Progenitor cell of endocrine pancreas (in vitro differentiated cells): ENCODE measurements around the gene EFNB2. TPM values are rescaled to one million over a fixed set of nuclear protein-coding genes. Genes with fewer than 3 reads are reported as not detected.
A peak's percentile ranks its signal among the peaks of the same experiment; 100 is the strongest.

Experiments
- DNase-seq: peaks from one replicate; pipeline ENCODE4 v3.0.0; 2021; ENCODE audit warnings: low spot score; ENCODE audit not compliant: unreplicated experiment
- H3K27ac Mint-ChIP-seq: 2 replicates; pipeline ENCODE4 v1.8.0; 2021; ENCODE audit warnings: mild to moderate bottlenecking, moderate library complexity, mixed read lengths
- H3K27me3 Mint-ChIP-seq: 2 replicates; pipeline ENCODE4 v1.8.0; 2021; ENCODE audit warnings: mixed read lengths
- H3K36me3 Mint-ChIP-seq: 2 replicates; pipeline ENCODE4 v1.8.0; 2022; ENCODE audit warnings: mixed read lengths; ENCODE audit not compliant: insufficient read depth
- H3K4me1 Mint-ChIP-seq: 2 replicates; pipeline ENCODE4 v1.8.0; 2021; ENCODE audit warnings: low read depth, mixed read lengths
- H3K4me3 Mint-ChIP-seq: 2 replicates; pipeline ENCODE4 v1.8.0; 2021; ENCODE audit warnings: low read depth, mild to moderate bottlenecking, moderate library complexity, mixed read lengths
- H3K9me3 Mint-ChIP-seq: 2 replicates; pipeline ENCODE4 v1.8.0; 2021; ENCODE audit warnings: low read depth, mixed read lengths
- total RNA-seq: library from RNA; stranded (reverse); gene quantifications from 2 replicates; pipeline ENCODE4 v1.2.1, GENCODE V29; 2021
- TF ChIP-seq, protein P1 (sequence below): fragments of 200-600 bp; sonication (generic); IDR thresholded peaks from one replicate; pipeline ENCODE4 v1.5.0; 2021; ENCODE audit warnings: antibody characterized with exemption, mild to moderate bottlenecking; ENCODE audit not compliant: unreplicated experiment

Gene EFNB2
- total RNA-seq, 1 donor from 2014 or later: 44.2 TPM

GRCh38 chr13:106534639-106535551, 567 bp downstream of the EFNB2 start:
- no peaks in the 10 kb centered on the region for H3K36me3 Mint-ChIP-seq
- TF ChIP-seq, protein P1, sequence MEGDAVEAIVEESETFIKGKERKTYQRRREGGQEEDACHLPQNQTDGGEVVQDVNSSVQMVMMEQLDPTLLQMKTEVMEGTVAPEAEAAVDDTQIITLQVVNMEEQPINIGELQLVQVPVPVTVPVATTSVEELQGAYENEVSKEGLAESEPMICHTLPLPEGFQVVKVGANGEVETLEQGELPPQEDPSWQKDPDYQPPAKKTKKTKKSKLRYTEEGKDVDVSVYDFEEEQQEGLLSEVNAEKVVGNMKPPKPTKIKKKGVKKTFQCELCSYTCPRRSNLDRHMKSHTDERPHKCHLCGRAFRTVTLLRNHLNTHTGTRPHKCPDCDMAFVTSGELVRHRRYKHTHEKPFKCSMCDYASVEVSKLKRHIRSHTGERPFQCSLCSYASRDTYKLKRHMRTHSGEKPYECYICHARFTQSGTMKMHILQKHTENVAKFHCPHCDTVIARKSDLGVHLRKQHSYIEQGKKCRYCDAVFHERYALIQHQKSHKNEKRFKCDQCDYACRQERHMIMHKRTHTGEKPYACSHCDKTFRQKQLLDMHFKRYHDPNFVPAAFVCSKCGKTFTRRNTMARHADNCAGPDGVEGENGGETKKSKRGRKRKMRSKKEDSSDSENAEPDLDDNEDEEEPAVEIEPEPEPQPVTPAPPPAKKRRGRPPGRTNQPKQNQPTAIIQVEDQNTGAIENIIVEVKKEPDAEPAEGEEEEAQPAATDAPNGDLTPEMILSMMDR: no peak
- peaks cover 33% of the 10 kb centered on the region for H3K4me1 Mint-ChIP-seq
- DNase-seq: peak; percentile 35
- H3K27me3 Mint-ChIP-seq: no peaks in the 10 kb centered on the region
- H3K27ac Mint-ChIP-seq: peak overlapping the region; percentile 94
- peak overlapping the region; percentile 90 for H3K4me3 Mint-ChIP-seq
- H3K9me3 Mint-ChIP-seq: no peaks in the 10 kb centered on the region

DNA sequence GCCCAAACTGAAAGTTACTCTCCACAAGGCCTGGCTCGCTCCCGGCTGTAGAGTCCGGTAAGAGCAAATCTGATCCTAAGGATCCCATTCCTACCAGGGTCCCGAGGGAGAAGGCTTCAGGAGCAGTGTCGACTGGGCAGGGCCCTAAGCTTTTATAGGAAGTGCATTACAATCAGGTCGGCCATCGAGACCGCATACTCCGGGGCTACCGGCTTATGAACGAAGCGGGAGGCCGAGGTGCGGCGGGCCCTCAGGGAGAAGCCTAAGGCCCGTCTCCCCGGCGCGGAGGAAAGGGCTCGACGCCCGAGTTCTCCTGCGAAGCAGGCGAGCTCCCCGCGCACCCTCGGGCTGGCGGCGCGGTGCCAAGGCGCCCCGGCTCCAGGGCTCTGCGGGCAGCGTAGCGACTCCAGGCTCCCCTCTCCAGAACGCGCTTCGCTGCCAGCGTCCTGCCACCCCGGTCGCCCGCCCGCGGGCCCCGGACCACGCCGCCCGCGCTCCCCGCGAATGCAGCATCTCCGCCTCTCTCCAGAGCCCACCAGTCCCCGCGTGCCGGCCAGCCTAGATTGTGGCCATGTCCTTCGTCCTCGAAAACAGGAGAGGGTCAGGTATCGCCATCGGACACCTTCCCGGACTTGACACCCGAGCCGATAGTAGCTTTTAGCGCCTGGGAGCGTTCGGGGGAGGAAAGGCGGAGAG, 1.4 kb downstream of the EFNB2 start:
- DNase-seq: no peak
- Mint-ChIP-seq H3K36me3 (no peaks in the 10 kb centered on the region), H3K27me3 (no peaks in the 10 kb centered on the region), H3K27ac (peak overlapping the region; percentile 94), H3K9me3 (no peaks in the 10 kb centered on the region), H3K4me1 (peaks cover 41% of the 10 kb centered on the region), H3K4me3 (peak overlapping the region; percentile 90)
- TF ChIP-seq, protein P1: no peak

DNA sequence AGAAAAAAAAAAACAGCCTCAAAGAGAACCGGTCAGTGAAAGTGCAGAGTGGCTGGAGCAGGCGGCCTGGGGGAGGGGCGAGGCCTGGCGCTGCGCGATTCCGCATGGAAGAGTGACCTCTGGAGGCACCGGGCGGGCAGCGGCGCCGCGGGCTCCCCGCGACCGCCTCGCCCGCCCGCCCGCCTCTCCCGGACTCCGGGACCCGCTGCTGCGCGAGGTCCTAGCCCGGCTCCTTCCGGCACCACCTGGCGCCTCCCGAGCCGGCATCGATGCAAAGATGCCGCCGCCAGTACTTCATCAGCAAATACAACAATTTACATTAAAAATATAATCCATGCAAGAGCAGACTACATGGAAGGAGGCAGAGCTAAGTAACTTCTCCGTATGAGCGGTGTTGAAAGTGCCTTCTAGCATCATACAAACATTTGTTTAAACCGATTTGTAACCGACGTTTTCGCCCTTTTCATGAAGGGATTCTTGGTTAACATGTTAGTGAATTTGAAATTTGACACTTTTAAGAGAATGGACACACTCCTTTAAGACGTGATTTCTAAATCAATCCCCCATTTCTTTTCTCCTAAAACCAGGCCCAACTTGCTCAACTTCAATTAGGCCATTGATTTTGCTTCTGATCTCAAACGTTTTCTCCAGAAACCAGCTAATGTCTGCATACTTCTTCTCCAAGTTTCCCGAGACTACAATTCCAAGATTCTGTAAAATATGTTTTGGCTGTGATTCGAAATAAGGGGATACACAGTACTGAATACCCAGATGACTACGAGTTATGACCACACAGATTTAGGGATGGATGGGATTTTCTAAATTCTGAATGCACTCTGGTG, 2.1 kb downstream of the EFNB2 start:
- Mint-ChIP-seq H3K9me3 (no peaks in the 10 kb centered on the region), H3K27me3 (no peaks in the 10 kb centered on the region), H3K27ac (peak overlapping the region; percentile 96), H3K36me3 (no peaks in the 10 kb centered on the region), H3K4me1 (peaks cover 48% of the 10 kb centered on the region), H3K4me3 (peak overlapping the region; percentile 90)
- DNase-seq: peak; percentile 76
- TF ChIP-seq, protein P1: peak; percentile 84

DNA sequence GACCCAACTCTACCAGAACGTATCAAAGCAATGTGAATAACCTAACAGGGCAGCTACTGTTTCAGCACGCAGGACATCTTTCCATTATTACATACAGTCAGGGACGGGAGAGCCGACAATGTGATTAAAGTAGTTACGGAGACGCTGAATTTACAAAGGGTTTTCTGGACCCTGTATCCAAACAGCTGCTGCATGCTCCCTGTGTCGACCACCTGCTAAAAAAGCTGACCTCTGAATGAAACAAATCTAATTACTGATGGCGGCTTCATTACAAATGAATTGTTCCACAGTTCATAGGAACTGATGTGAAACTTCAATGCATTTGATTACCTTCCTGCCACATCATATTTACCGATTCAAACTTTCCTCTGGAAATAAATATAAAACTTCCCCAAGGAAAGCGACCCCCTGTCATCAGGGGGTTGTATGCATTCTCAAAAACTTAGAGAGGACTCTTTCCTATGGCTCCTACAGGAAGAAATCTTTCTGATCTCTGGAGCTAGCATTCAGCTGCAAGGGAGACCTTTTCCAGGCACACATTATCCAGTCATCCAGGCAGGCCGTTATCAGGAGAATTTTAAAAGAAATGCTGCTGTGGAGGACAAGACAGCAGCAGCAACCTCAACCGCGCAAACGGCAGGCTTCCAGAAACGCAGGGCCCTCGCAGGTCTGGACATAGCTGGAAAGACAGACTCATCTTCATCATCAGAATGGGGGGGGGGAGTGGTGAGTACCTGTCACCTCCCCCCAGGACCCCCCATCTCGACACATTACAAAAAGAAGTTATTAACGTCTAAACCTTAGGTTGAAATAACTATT, 3.1 kb downstream of the EFNB2 start:
- Mint-ChIP-seq H3K27ac (peak overlapping the region; percentile 96), H3K27me3 (no peaks in the 10 kb centered on the region)
- TF ChIP-seq, protein P1: no peak

More for the DNA sequence above, 3.1 kb downstream of the EFNB2 start:
- Mint-ChIP-seq H3K4me1 (peaks cover 58% of the 10 kb centered on the region), H3K4me3 (peak overlapping the region; percentile 90), H3K36me3 (no peaks in the 10 kb centered on the region), H3K9me3 (no peaks in the 10 kb centered on the region)
- no peak for DNase-seq
